ENCODE measurements around the gene SEBOX.

DNA sequence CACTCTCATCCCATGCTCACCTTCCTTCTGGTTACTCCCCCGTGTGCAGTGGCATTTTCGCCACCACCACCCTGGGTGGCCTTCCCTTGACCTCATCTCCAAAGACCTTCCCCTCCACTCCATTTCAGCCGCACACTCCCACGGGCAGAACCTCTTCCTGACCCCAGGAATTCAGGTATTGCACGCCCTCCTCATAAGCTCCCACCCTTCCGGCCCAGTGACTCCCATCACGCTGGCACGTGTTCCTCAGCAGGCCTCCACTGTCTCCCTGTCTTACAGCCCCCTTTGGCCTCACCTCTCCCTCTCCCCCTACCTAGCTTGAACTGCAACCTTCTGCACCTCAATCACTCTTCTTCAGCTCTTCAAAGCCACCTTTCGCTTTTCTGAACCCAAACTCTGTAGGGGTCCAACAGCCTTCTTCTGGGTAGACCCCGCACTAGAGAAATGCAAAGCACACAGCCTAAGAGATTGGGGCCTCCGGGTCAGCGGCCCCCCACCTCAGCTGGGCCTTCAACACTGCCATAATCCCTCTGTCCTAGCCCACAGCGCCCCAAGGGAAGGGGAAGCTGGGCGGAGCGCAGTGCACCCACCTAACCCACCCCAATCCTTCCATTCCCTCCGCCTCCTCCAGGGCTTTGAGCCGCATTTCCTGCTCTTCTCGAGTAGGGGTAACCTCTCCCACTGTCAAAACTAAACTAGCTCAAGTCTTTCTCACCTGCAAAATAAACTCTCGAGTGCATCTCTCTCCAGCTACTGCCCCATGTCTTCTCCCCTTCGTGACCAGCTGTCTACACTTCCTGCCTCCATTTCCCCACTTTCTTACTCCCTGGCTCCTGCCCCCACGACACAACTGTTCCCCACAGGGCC, 47.7 kb downstream of the SEBOX start:
- TF ChIP-seq CTCF (IDR thresholded peaks at IDR 0.05; ENCODE audit: insufficient read depth, low read depth, low read length) (no peak), EZH2 (IDR thresholded peaks at IDR 0.05; ENCODE audit: insufficient read depth, low read length) (no peak)

Measured in astrocyte (in vitro differentiated cells and primary cell).